HUES48 (cell line): ENCODE data around the gene MYO1E.

ENCODE experiments used
- H3K27ac ChIP-seq: one replicate; pipeline ENCODE4 v1.7.0; 2013; ENCODE audit warnings: low read depth, low read length, inconsistent platforms
- H3K27me3 ChIP-seq: 2 replicates; pipeline ENCODE4 v1.6.1; 2013; ENCODE audit warnings: mild to moderate bottlenecking, low read length; ENCODE audit not compliant: control insufficient read depth, insufficient read depth
- H3K36me3 ChIP-seq: 2 replicates; pipeline ENCODE4 v1.6.1; 2013; ENCODE audit warnings: low read length; ENCODE audit not compliant: control insufficient read depth, insufficient read depth
- H3K4me1 ChIP-seq: 2 replicates; pipeline ENCODE4 v1.6.1; 2013; ENCODE audit warnings: mild to moderate bottlenecking, low read length; ENCODE audit not compliant: control insufficient read depth, insufficient read depth
- H3K4me3 ChIP-seq: 2 replicates; pipeline ENCODE4 v1.5.1; 2013; ENCODE audit warnings: mild to moderate bottlenecking, low read depth, low read length
- H3K9ac ChIP-seq: 2 replicates; pipeline ENCODE4 v1.6.1; 2013; ENCODE audit warnings: mild to moderate bottlenecking, low read depth, low read length, moderate library complexity
- H3K9me3 ChIP-seq: 2 replicates; pipeline ENCODE4 v1.6.1; 2013; ENCODE audit warnings: low read length; ENCODE audit not compliant: control insufficient read depth, insufficient read depth

MYO1E gene

GRCh38 chr15:59208613-59209249 is 163.9 kb downstream of the MYO1E start:
- Histone ChIP-seq H3K27me3 (no peaks in the 10 kb centered on the region), H3K36me3 (peaks cover 87% of the 10 kb centered on the region), H3K27ac (no peak overlapping the region), H3K4me1 (no peaks in the 10 kb centered on the region), H3K4me3 (no peak overlapping the region), H3K9me3 (no peaks in the 10 kb centered on the region), H3K9ac (no peak overlapping the region)

- Histone ChIP-seq H3K27me3 (no peaks in the 10 kb centered on the region), H3K4me3 (no peak within 1 kb of the TSS), H3K27ac (no peak within 1 kb of the TSS), H3K36me3 (peaks cover 93% of the 10 kb centered on the region), H3K9me3 (no peaks in the 10 kb centered on the region), H3K4me1 (no peaks in the 10 kb centered on the region), H3K9ac (no peak within 1 kb of the TSS)
These were observed 166.0 kb downstream of the MYO1E start, which contains the start of gene LDHAL6B for GRCh38 chr15:59206623-59207183. TSS of gene LDHAL6B (plus strand) at chr15:59206843. CDS start at chr15:59206941, 98 bp downstream.

- Histone ChIP-seq H3K36me3 (peaks cover 93% of the 10 kb centered on the region), H3K9ac (no peak overlapping the region), H3K9me3 (no peaks in the 10 kb centered on the region), H3K27ac (no peak overlapping the region), H3K4me3 (no peak overlapping the region), H3K4me1 (no peaks in the 10 kb centered on the region), H3K27me3 (no peaks in the 10 kb centered on the region)
These were observed 166.6 kb downstream of the MYO1E start for GRCh38 chr15:59205839-59206622.

- no peaks in the 10 kb centered on the region for H3K9me3 ChIP-seq
- H3K9ac ChIP-seq = no peak overlapping the region
- no peak overlapping the region for H3K4me3 ChIP-seq
- no peaks in the 10 kb centered on the region for H3K4me1 ChIP-seq
- H3K27me3 ChIP-seq = no peaks in the 10 kb centered on the region
- peaks cover 98% of the 10 kb centered on the region for H3K36me3 ChIP-seq
- H3K27ac ChIP-seq = no peak overlapping the region
These were observed 169.0 kb downstream of the MYO1E start for GRCh38 chr15:59203657-59204056.

GRCh38 chr15:59203008-59203407 is 169.7 kb downstream of the MYO1E start:
- Histone ChIP-seq H3K9me3 (no peaks in the 10 kb centered on the region), H3K4me3 (no peak overlapping the region), H3K27ac (no peak overlapping the region), H3K9ac (no peak overlapping the region), H3K27me3 (no peaks in the 10 kb centered on the region), H3K4me1 (no peaks in the 10 kb centered on the region), H3K36me3 (peaks cover 98% of the 10 kb centered on the region)

- Histone ChIP-seq H3K36me3 (peaks cover 93% of the 10 kb centered on the region), H3K9me3 (no peaks in the 10 kb centered on the region), H3K27ac (no peak overlapping the region), H3K4me3 (no peak overlapping the region), H3K9ac (no peak overlapping the region), H3K27me3 (no peaks in the 10 kb centered on the region), H3K4me1 (no peaks in the 10 kb centered on the region)
These were observed 172.1 kb downstream of the MYO1E start for GRCh38 chr15:59200560-59200959.

GRCh38 chr15:59199626-59200465 is 172.8 kb downstream of the MYO1E start:
- Histone ChIP-seq H3K27me3 (no peaks in the 10 kb centered on the region), H3K4me3 (no peak overlapping the region), H3K36me3 (peaks cover 93% of the 10 kb centered on the region), H3K27ac (no peak overlapping the region), H3K4me1 (no peaks in the 10 kb centered on the region), H3K9me3 (no peaks in the 10 kb centered on the region), H3K9ac (no peak overlapping the region)

GRCh38 chr15:59197454-59197853 is 175.2 kb downstream of the MYO1E start:
- Histone ChIP-seq H3K36me3 (peaks cover 92% of the 10 kb centered on the region), H3K27ac (no peak overlapping the region), H3K9me3 (no peaks in the 10 kb centered on the region), H3K9ac (no peak overlapping the region), H3K4me3 (no peak overlapping the region), H3K27me3 (no peaks in the 10 kb centered on the region), H3K4me1 (no peaks in the 10 kb centered on the region)

GRCh38 chr15:59196416-59196815 is 176.3 kb downstream of the MYO1E start:
- H3K4me1 ChIP-seq = no peaks in the 10 kb centered on the region
- no peaks in the 10 kb centered on the region for H3K27me3 ChIP-seq
- peaks cover 92% of the 10 kb centered on the region for H3K36me3 ChIP-seq
- no peak overlapping the region for H3K9ac ChIP-seq
- H3K4me3 ChIP-seq = no peak overlapping the region
- no peak overlapping the region for H3K27ac ChIP-seq
- H3K9me3 ChIP-seq = no peaks in the 10 kb centered on the region

- Histone ChIP-seq H3K9me3 (no peaks in the 10 kb centered on the region), H3K4me3 (no peak overlapping the region), H3K27me3 (no peaks in the 10 kb centered on the region), H3K9ac (no peak overlapping the region), H3K27ac (no peak overlapping the region), H3K36me3 (peaks cover 90% of the 10 kb centered on the region), H3K4me1 (no peaks in the 10 kb centered on the region)
These were observed 177.9 kb downstream of the MYO1E start for GRCh38 chr15:59194639-59195325.
